SK-N-SH (cell line): ENCODE results near the gene IL1F10.

ENCODE experiments used
- FOXJ3 ChIP-seq: sonication (generic); formaldehyde crosslinking; IDR thresholded peaks from 2 replicates; pipeline ENCODE4 v1.5.1; 2020; ENCODE audit warnings: mild to moderate bottlenecking, missing genetic modification reagents
- FOXM1 ChIP-seq: IDR thresholded peaks from 2 replicates; pipeline ENCODE4 v1.4.0; 2012; ENCODE audit warnings: low read depth, mild to moderate bottlenecking
- JUND ChIP-seq: IDR thresholded peaks from 2 replicates; pipeline ENCODE4 v1.4.0; 2012
- NRF1 ChIP-seq: IDR thresholded peaks from 2 replicates; pipeline ENCODE4 v1.6.1; 2012; ENCODE audit warnings: low read depth, mild to moderate bottlenecking, low read length
- TAF1 ChIP-seq: IDR thresholded peaks from 2 replicates; pipeline ENCODE4 v1.6.1; 2012; ENCODE audit warnings: low read depth, mild to moderate bottlenecking, low read length, moderate library complexity, borderline replicate concordance
- TEAD4 ChIP-seq: IDR thresholded peaks from 2 replicates; pipeline ENCODE4 v1.4.0; 2012; ENCODE audit warnings: mild to moderate bottlenecking, borderline replicate concordance; ENCODE audit not compliant: insufficient read depth
- YY1 ChIP-seq: IDR thresholded peaks from 2 replicates; pipeline ENCODE4 v1.4.0; 2012; ENCODE audit warnings: low read depth, mild to moderate bottlenecking
- TF ChIP-seq, protein P1 (sequence below): fragments of 200-600 bp; sonication (generic); IDR thresholded peaks from 2 replicates; pipeline ENCODE4 v1.6.1; 2017; ENCODE audit warnings: antibody characterized with exemption, mild to moderate bottlenecking, moderate library complexity

DNA sequence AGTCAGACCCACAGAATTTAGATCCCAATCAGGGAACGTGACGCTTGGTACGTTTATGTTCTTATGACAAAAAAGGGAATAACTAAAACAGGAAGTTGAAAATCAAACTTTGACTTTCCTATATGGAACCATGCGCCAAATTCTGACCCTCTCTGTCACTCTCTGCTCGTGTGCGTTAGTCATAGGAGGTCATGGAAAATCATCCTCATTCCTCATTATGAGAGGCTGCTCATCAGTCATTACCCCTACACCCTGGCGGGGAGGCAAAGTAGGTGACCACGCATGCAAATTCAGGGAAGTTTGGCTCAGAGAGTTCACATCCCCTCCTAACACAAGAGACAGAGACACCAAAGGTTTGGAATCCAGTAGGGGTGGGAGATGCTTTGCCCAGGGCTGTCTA, 15.5 kb downstream of the IL1F10 start:
- TF ChIP-seq TEAD4, result no peak
- TF ChIP-seq, protein P1, sequence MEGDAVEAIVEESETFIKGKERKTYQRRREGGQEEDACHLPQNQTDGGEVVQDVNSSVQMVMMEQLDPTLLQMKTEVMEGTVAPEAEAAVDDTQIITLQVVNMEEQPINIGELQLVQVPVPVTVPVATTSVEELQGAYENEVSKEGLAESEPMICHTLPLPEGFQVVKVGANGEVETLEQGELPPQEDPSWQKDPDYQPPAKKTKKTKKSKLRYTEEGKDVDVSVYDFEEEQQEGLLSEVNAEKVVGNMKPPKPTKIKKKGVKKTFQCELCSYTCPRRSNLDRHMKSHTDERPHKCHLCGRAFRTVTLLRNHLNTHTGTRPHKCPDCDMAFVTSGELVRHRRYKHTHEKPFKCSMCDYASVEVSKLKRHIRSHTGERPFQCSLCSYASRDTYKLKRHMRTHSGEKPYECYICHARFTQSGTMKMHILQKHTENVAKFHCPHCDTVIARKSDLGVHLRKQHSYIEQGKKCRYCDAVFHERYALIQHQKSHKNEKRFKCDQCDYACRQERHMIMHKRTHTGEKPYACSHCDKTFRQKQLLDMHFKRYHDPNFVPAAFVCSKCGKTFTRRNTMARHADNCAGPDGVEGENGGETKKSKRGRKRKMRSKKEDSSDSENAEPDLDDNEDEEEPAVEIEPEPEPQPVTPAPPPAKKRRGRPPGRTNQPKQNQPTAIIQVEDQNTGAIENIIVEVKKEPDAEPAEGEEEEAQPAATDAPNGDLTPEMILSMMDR, result no peak
- TF ChIP-seq FOXM1, result no peak
- no peak for TF ChIP-seq JUND
- no peak for TF ChIP-seq NRF1
- TF ChIP-seq TAF1, result no peak
- no peak for TF ChIP-seq YY1
- no peak for TF ChIP-seq FOXJ3 (CRISPR knock-in tag)
